Activated CD4-positive, alpha-beta T cell treated with anti-CD3 and anti-CD28 coated beads, Interleukin-2, amount 10 ng/mL, durations not matched to agents 7 days and 5 days (primary cell): ENCODE data around the gene FAM53A. TPM values are rescaled to one million over a fixed set of nuclear protein-coding genes. Genes with fewer than 3 reads are reported as not detected.

Source experiments
- CTCF ChIA-PET: fragments of 350-600 bp; sonication (Branson Sonifier 250); formaldehyde crosslinking; loops from one replicate; lab custom pipeline; 2021; ENCODE audit warnings: antibody characterized with exemption; lab: Charles Lee
- POLR2A ChIA-PET: fragments of 350-600 bp; sonication (Branson Sonifier 250); formaldehyde crosslinking; loops from one replicate; lab custom pipeline; 2021; ENCODE audit warnings: antibody characterized with exemption; lab: Charles Lee
- DNase-seq: peaks from one replicate; pipeline ENCODE4 v3.0.0-alpha.2; 2020
- H3K27ac Mint-ChIP-seq: one replicate; pipeline ENCODE4 v1.8.0; 2021; ENCODE audit warnings: mild to moderate bottlenecking, moderate library complexity, mixed read lengths
- H3K27me3 Mint-ChIP-seq: one replicate; pipeline ENCODE4 v1.8.0; 2021; ENCODE audit warnings: mixed read lengths
- H3K36me3 Mint-ChIP-seq: one replicate; pipeline ENCODE4 v1.8.0; 2021; ENCODE audit warnings: low read depth, mixed read lengths
- H3K4me1 Mint-ChIP-seq: one replicate; pipeline ENCODE4 v1.8.0; 2021; ENCODE audit warnings: mixed read lengths
- H3K4me3 Mint-ChIP-seq: one replicate; pipeline ENCODE4 v1.8.0; 2021; ENCODE audit warnings: mild to moderate bottlenecking, moderate library complexity, mixed read lengths
- H3K9me3 Mint-ChIP-seq: one replicate; pipeline ENCODE4 v1.8.0; 2021; ENCODE audit warnings: mixed read lengths
- total RNA-seq, 2 experiments: library from RNA; stranded (reverse); gene quantifications; one replicate each; pipeline ENCODE4 v1.2.3, GENCODE V29; 2021

FAM53A gene
- total RNA-seq, 2 experiments from 2014 or later = 0.99 to 1.6 TPM

DNA sequence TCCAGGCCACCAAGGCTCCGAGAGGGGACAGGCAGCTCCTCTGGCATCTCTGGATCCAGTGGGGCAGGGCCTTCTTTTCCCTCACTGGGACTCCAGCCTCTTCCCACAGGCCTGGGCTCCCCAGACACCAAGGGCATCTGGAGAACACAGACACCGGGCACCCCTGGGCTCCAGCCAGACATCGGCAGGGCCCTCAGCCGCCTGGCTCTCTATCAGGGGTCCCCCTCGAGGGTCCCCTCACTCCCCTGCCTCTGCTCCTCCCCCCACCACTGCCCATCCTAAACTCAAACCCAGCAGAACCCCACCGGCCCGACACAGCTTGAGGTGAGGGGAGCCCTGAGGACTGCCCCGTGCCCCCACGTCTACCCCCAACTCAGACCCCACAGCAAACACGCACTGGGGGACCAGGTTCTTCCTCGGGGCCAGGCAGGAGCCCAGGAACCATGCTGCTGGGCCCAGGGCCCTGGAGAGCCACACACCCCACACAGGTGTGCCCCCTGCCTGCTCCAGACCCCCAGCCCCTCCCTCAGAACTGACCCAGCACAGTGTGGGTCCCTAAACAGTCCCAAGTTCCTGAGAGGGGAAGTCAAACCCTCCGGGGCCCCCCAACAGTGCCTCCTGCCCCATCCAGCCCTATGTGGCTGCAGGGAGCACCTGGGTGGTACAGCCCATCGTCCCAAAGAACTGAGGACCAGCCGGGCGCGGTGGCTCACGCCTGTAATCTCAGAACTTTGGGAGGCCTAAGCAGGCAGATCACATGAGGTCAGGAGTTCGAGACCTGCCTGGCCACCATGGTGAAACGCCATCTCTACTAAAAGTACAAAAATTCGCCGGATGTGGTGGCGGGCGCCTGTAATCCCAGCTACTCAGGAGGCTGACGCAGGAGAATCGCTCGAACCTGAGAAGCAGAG is 86.8 kb downstream of the FAM53A start:
- H3K4me3 Mint-ChIP-seq = no peak overlapping the region
- POLR2A ChIA-PET = no interaction called here
- no peak for DNase-seq
- H3K9me3 Mint-ChIP-seq = no peaks in the 10 kb centered on the region
- CTCF ChIA-PET = interaction anchor here (1.6 kb wide), 1 partner anchor 32 kb away, joined by 3 read pairs; no protein-coding TSS in a partner anchor
- no peaks in the 10 kb centered on the region for H3K27me3 Mint-ChIP-seq
- H3K4me1 Mint-ChIP-seq = no peaks in the 10 kb centered on the region
- H3K36me3 Mint-ChIP-seq = no peaks in the 10 kb centered on the region
- no peak overlapping the region for H3K27ac Mint-ChIP-seq

- ChIA-PET CTCF (interaction anchor here (1.6 kb wide), 1 partner anchor 33 kb away, joined by 3 read pairs; no protein-coding TSS in a partner anchor), POLR2A (no interaction called here)
- Mint-ChIP-seq H3K4me3 (no peak overlapping the region), H3K27me3 (no peaks in the 10 kb centered on the region), H3K9me3 (peaks cover 6% of the 10 kb centered on the region), H3K4me1 (no peaks in the 10 kb centered on the region), H3K27ac (no peak overlapping the region), H3K36me3 (no peaks in the 10 kb centered on the region)
- DNase-seq = no peak
Observed at GRCh38 chr4:1596393-1596792, 87.7 kb downstream of the FAM53A start.

DNA sequence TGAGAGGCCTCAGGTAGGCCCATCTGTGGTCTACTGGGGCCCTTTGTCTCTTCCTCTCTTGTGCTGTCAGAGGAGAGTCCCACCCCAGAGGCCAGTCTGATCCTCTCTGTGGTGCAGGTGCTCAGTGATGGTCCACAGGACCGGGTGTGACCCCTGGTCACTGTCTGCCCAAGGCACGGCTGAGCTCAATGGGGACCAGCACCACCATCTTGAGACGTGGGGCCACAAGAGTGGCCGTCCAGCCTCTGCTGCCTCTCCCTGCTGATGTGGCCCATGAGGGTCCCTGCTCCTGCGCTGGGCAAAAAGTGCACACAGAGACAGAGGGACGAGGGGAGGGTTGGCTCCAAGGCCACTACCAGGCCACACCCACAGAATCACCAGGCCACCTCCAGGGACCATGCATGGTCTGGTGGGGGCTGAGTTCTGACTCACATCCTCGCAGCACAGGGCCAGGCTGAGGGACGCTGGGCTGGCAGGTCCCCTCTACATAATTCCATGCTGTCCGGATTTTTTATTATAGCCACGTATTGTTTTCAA is 88.3 kb downstream of the FAM53A start:
- H3K36me3 Mint-ChIP-seq = no peaks in the 10 kb centered on the region
- no peak overlapping the region for H3K4me3 Mint-ChIP-seq
- POLR2A ChIA-PET = no interaction called here
- DNase-seq = no peak
- CTCF ChIA-PET = interaction anchor here (0.5 kb wide), 1 partner anchor 207 kb away, joined by 4 read pairs; no protein-coding TSS in a partner anchor
- H3K27me3 Mint-ChIP-seq = peaks cover 2% of the 10 kb centered on the region
- H3K4me1 Mint-ChIP-seq = no peaks in the 10 kb centered on the region
- H3K27ac Mint-ChIP-seq = no peak overlapping the region
- peaks cover 10% of the 10 kb centered on the region for H3K9me3 Mint-ChIP-seq

DNA sequence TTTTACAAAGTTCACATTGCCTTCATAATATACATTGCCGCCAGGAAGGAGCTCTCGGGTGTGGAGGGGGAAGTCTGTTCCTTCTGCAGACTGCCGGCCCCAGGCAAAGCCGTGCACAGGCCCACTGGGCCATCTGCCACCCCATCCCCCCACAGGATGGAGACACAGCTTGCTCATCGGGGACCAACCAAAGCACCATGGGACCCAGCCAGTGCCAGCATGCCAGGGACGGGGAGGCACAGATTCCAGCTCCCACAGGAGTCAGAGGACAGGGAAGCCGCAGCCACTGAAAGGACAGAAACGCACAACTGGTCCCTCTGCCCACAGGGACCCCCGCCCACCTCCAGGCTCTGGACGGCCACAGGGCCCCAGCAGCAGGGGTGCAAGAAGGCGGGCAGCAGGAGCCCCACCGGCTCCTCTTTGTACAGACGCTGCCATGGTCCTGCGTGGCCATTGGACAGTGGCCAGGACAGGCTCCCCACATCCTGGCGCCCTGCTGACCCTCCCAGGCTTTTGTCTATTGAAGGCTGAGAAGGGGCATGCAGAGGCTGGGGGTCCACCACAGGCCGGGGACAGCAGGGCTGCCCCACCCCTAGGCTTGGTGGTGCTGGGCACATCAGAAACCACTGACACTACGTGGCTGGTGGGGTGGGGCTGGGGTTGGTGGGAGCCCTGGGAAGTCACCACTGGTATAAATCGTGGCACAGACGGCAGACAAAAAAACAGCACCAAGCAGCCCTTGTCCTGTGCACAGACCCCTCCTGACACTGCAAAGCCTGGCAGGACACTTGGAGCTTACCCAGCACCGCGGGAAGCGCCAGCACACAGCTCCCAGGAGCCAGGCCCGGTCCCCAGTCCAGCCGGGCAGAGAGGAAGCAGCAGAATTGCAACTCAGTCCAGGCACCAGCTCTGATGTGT is 89.0 kb downstream of the FAM53A start:
- H3K27me3 Mint-ChIP-seq = peaks cover 7% of the 10 kb centered on the region
- no peak overlapping the region for H3K27ac Mint-ChIP-seq
- peaks cover 4% of the 10 kb centered on the region for H3K36me3 Mint-ChIP-seq
- no peaks in the 10 kb centered on the region for H3K4me1 Mint-ChIP-seq
- ChIA-PET CTCF (interaction anchor here (0.5 kb wide), 1 partner anchor 206 kb away, joined by 4 read pairs; no protein-coding TSS in a partner anchor), POLR2A (no interaction called here)
- no peak overlapping the region for H3K4me3 Mint-ChIP-seq
- peaks cover 13% of the 10 kb centered on the region for H3K9me3 Mint-ChIP-seq
- no peak for DNase-seq

GRCh38 chr4:1593881-1594345 is 90.2 kb downstream of the FAM53A start:
- peaks cover 19% of the 10 kb centered on the region for H3K9me3 Mint-ChIP-seq

GRCh38 chr4:1593458-1593857 is 90.7 kb downstream of the FAM53A start:
- peaks cover 4% of the 10 kb centered on the region for H3K36me3 Mint-ChIP-seq
- H3K4me3 Mint-ChIP-seq = no peak overlapping the region
- peaks cover 24% of the 10 kb centered on the region for H3K9me3 Mint-ChIP-seq
- ChIA-PET POLR2A (no interaction called here), CTCF (no interaction called here)
- H3K27me3 Mint-ChIP-seq = peaks cover 20% of the 10 kb centered on the region
- no peaks in the 10 kb centered on the region for H3K4me1 Mint-ChIP-seq
- DNase-seq = no peak
- no peak overlapping the region for H3K27ac Mint-ChIP-seq

More at GRCh38 chr4:1593881-1594345, 90.2 kb downstream of the FAM53A start:
- Mint-ChIP-seq H3K4me3 (no peak overlapping the region), H3K27me3 (peaks cover 15% of the 10 kb centered on the region), H3K4me1 (no peaks in the 10 kb centered on the region), H3K27ac (no peak overlapping the region), H3K36me3 (peaks cover 4% of the 10 kb centered on the region)
- ChIA-PET POLR2A (no interaction called here), CTCF (no interaction called here)
- DNase-seq = no peak

GRCh38 chr4:1592709-1593417 is 91.2 kb downstream of the FAM53A start:
- CTCF ChIA-PET = no interaction called here
- H3K4me3 Mint-ChIP-seq = no peak overlapping the region
- DNase-seq = no peak
- no peaks in the 10 kb centered on the region for H3K4me1 Mint-ChIP-seq
- peaks cover 24% of the 10 kb centered on the region for H3K27me3 Mint-ChIP-seq
- H3K9me3 Mint-ChIP-seq = peaks cover 28% of the 10 kb centered on the region
- H3K27ac Mint-ChIP-seq = no peak overlapping the region
- H3K36me3 Mint-ChIP-seq = peaks cover 4% of the 10 kb centered on the region
- POLR2A ChIA-PET = no interaction called here

DNA sequence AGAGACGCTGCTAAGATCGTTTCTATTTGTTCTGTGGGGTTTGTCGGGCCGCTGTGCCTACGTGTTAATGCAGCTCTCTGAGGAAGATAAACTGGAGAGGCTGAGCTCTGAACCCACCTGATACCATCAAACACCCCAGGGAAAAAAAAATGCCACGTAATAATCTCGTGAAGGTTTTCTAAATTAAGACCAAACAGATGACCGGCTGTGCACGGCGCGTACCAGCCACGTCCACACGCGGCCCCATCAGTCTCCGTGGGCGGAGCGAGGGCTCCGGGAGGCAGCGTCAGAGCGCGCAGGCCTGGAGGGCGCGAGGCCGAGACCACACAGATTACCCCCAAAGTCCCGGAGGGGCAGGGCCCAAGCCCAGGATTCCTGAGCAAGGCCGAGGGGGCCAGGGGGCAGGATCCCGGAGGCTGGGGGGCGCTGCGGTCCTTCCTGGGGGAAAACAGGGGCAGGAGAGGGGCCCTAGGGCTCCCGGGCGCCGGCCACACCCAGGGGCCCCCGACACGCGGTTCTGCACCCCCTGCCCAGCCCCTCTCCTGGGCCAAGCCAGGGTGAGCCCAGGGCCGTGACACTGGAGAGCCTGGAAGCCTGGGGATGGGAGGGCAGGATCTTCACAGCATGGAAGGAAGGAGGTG is 91.9 kb downstream of the FAM53A start:
- DNase-seq = no peak
- Mint-ChIP-seq H3K36me3 (peaks cover 4% of the 10 kb centered on the region), H3K27me3 (peaks cover 24% of the 10 kb centered on the region), H3K4me1 (no peaks in the 10 kb centered on the region), H3K9me3 (peaks cover 28% of the 10 kb centered on the region), H3K4me3 (no peak overlapping the region), H3K27ac (no peak overlapping the region)
- ChIA-PET CTCF (interaction anchor here (0.6 kb wide), 1 partner anchor 16 kb away, joined by 3 read pairs; no protein-coding TSS in a partner anchor), POLR2A (no interaction called here)

DNA sequence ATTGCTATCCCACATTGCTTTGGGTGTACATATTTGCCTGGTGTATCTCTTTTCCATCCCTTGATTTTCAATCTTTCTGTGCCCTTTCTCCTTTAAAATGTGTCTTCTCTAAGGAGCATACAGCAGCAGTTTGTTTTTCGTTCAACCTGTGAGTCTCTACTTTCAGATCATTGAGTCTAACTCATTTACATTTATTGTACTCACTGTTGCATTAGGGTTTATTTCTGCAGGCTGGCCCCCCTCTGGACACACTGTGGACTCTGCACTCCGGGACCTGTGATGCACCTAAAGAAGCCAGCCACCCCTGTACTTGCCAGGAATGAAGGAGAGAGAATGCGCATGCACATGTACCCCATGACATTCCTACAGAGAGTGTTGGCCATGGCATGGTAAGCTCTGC is 93.0 kb downstream of the FAM53A start:
- peaks cover 4% of the 10 kb centered on the region for H3K36me3 Mint-ChIP-seq
- peaks cover 24% of the 10 kb centered on the region for H3K27me3 Mint-ChIP-seq
- no peaks in the 10 kb centered on the region for H3K4me1 Mint-ChIP-seq
- POLR2A ChIA-PET = no interaction called here
- CTCF ChIA-PET = no interaction called here
- DNase-seq = no peak
- peaks cover 28% of the 10 kb centered on the region for H3K9me3 Mint-ChIP-seq
- H3K4me3 Mint-ChIP-seq = no peak overlapping the region
- no peak overlapping the region for H3K27ac Mint-ChIP-seq

DNA sequence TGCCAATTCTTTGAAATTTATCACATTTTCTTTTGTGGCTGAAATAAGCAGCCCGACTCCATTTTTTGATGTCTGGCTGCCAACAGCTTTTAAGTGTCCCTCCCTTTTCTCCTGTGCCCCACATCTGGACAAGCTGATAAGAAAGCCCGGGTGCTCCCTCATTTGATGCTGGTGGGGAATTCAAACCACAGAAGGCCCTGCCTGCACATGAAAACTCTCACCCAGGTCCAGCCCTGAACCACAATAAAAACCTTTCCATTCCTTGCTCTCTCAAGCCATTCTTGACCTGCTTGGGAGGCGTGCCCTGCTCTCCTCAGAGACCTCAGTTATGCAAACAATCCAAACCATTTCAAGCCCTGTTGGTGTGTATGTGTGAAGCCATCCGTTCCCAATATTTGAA is 93.9 kb downstream of the FAM53A start:
- no peaks in the 10 kb centered on the region for H3K4me1 Mint-ChIP-seq
- H3K27ac Mint-ChIP-seq = no peak overlapping the region
- H3K27me3 Mint-ChIP-seq = peaks cover 24% of the 10 kb centered on the region
- no peak for DNase-seq
- H3K36me3 Mint-ChIP-seq = peaks cover 4% of the 10 kb centered on the region
- POLR2A ChIA-PET = no interaction called here
- CTCF ChIA-PET = no interaction called here
- H3K9me3 Mint-ChIP-seq = peaks cover 28% of the 10 kb centered on the region
- H3K4me3 Mint-ChIP-seq = no peak overlapping the region
